Measurements from ENCODE around the gene UBE2R2.
"Not testable (repeated sequence)": the region's sequence is repeated elsewhere in the genome, so short reads cannot be mapped to it uniquely, and the experiment has no call there.

Gene UBE2R2

GRCh38 chr9:33843312-33843961 is 26.5 kb downstream of the UBE2R2 start:
- no peak for DNase-seq

- DNase-seq: no peak
Measured at GRCh38 chr9:33846231-33846630, 29.3 kb downstream of the UBE2R2 start.

GRCh38 chr9:33847894-33848205 is 30.9 kb downstream of the UBE2R2 start:
- DNase-seq: not testable (repeated sequence)

- no peak for DNase-seq
Measured at GRCh38 chr9:33850267-33850629, 33.3 kb downstream of the UBE2R2 start.

GRCh38 chr9:33850677-33851076 is 33.7 kb downstream of the UBE2R2 start:
- DNase-seq: no peak

- DNase-seq: no peak
Measured at GRCh38 chr9:33851301-33851700, 34.3 kb downstream of the UBE2R2 start.

- no peak for DNase-seq
Measured at GRCh38 chr9:33852216-33852826, 35.4 kb downstream of the UBE2R2 start.

- no peak for DNase-seq
Measured at GRCh38 chr9:33856247-33856646, 39.3 kb downstream of the UBE2R2 start.

- DNase-seq: no peak
Measured at GRCh38 chr9:33858423-33858822, 41.5 kb downstream of the UBE2R2 start.

GRCh38 chr9:33860200-33860871 is 43.4 kb downstream of the UBE2R2 start:
- DNase-seq: no peak

- DNase-seq: no peak
Measured at GRCh38 chr9:33861917-33862453, 45.0 kb downstream of the UBE2R2 start.

GRCh38 chr9:33863027-33863426 is 46.1 kb downstream of the UBE2R2 start:
- DNase-seq: not testable (repeated sequence)

- DNase-seq: no peak
Measured at GRCh38 chr9:33867747-33868439, 50.9 kb downstream of the UBE2R2 start.

- DNase-seq: peak; percentile 9
Measured at GRCh38 chr9:33868440-33868973, 51.5 kb downstream of the UBE2R2 start.

GRCh38 chr9:33869243-33869642 is 52.3 kb downstream of the UBE2R2 start:
- not testable (repeated sequence) for DNase-seq

- DNase-seq: no peak
Measured at GRCh38 chr9:33877727-33878489, 60.9 kb downstream of the UBE2R2 start.

GRCh38 chr9:33878691-33879366 is 61.9 kb downstream of the UBE2R2 start:
- DNase-seq: no peak

GRCh38 chr9:33880211-33881089 is 63.5 kb downstream of the UBE2R2 start:
- no peak for DNase-seq

GRCh38 chr9:33881635-33882034 is 64.7 kb downstream of the UBE2R2 start:
- DNase-seq: no peak

GRCh38 chr9:33884856-33885701 is 68.1 kb downstream of the UBE2R2 start:
- DNase-seq: no peak
